ENCODE measurements around the gene TSPOAP1. TPM values are rescaled to one million over a fixed set of nuclear protein-coding genes. Genes with fewer than 3 reads are reported as not detected.

The TSPOAP1 gene
- total and polyA plus RNA-seq, 2 experiments from 2014 or later, result 15.4 to 19.0 TPM

- Histone ChIP-seq H3K79me2 (no peaks in the 10 kb centered on the region), H3K9me3 (ENCODE audit: low read depth) (no peaks in the 10 kb centered on the region), H3K27me3 (no peaks in the 10 kb centered on the region), H3K4me3 (no peak overlapping the region), H3K9me2 (replicated peaks; ENCODE audit: insufficient read depth) (no peaks in the 10 kb centered on the region), H4K20me1 (ENCODE audit: insufficient read depth, poor library complexity, severe bottlenecking) (no peaks in the 10 kb centered on the region), H3K36me3 (replicated peaks; ENCODE audit: insufficient read depth, low read depth) (no peaks in the 10 kb centered on the region), H3K4me1 (ENCODE audit: insufficient read depth) (no peaks in the 10 kb centered on the region), H3K27ac (no peak overlapping the region), H3K4me2 (no peak overlapping the region), H2AFZ (no peak overlapping the region)
- no peak for DNase-seq (ENCODE audit: low spot score)
- 92% methylated on average over 8 of the region's 9 CpGs for WGBS (ENCODE audit: low lambda C conversion rate, missing lambda C conversion rate)
- no peak for TF ChIP-seq EZH2phosphoT487 (IDR thresholded peaks at IDR 0.05; ENCODE audit: low read depth, severe bottlenecking, unreplicated experiment)
- TF ChIP-seq EZH2 (IDR thresholded peaks at IDR 0.05; ENCODE audit: borderline replicate concordance), result no peak
- no peak for TF ChIP-seq CTCF (IDR thresholded peaks at IDR 0.05; ENCODE audit: poor library complexity)
Observed at GRCh38 chr17:58302919-58303585, 25.5 kb downstream of the TSPOAP1 start.

DNA sequence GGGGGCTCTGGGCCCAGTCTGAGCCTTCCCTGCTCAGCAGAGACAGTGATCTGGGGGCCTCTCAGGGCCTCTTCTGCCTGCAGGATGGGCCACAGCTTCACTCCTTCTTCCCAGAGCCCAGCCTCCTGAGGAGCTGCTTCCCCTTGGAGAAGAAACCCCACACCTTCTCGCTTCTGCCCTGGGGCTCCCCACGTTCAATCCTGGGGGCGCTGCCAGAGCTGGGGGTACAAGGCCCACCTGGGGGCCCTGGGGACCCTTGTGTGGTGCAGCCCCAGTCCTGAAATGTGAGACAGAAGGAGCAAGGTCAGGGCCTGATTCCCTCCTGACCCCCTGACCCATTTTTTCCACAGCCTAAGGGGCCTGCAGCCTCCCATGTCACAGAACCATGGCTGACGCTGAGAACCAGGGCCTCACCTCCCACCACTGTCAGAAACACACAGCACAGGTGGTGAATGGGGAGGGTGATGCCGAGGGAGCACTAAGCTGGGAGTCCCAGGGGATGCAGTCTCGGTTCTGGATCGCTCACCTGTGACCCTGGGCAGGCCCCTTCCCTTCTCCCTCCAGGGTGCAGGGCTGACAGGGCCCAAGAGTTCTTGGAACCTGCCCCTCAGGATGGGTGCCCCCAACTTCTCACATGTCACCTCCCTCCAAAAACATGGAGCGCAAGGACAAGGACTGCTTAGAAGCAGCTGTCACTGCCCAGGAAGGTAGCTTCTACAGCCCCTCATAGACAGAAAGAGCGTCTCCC lies 26.2 kb downstream of the TSPOAP1 start:
- H3K27me3 ChIP-seq, result no peaks in the 10 kb centered on the region
- TF ChIP-seq CTCF (IDR thresholded peaks at IDR 0.05; ENCODE audit: poor library complexity), result no peak
- TF ChIP-seq EZH2phosphoT487 (IDR thresholded peaks at IDR 0.05; ENCODE audit: low read depth, severe bottlenecking, unreplicated experiment), result no peak
- TF ChIP-seq EZH2 (IDR thresholded peaks at IDR 0.05; ENCODE audit: borderline replicate concordance), result no peak
- H3K27ac ChIP-seq, result no peak overlapping the region
- no peak overlapping the region for H3K4me2 ChIP-seq
- no peaks in the 10 kb centered on the region for H3K4me1 ChIP-seq (ENCODE audit: insufficient read depth)
- H3K9me3 ChIP-seq (ENCODE audit: low read depth), result no peaks in the 10 kb centered on the region
- no peaks in the 10 kb centered on the region for H3K36me3 ChIP-seq (replicated peaks; ENCODE audit: insufficient read depth, low read depth)
- no peaks in the 10 kb centered on the region for H4K20me1 ChIP-seq (ENCODE audit: insufficient read depth, poor library complexity, severe bottlenecking)
- no peaks in the 10 kb centered on the region for H3K79me2 ChIP-seq
- no peak for DNase-seq (ENCODE audit: low spot score)
- no peaks in the 10 kb centered on the region for H3K9me2 ChIP-seq (replicated peaks; ENCODE audit: insufficient read depth)
- no peak overlapping the region for H3K4me3 ChIP-seq
- 95% methylated on average over 9 of the region's 9 CpGs for WGBS (ENCODE audit: low lambda C conversion rate, missing lambda C conversion rate)
- H2AFZ ChIP-seq, result no peak overlapping the region

DNA sequence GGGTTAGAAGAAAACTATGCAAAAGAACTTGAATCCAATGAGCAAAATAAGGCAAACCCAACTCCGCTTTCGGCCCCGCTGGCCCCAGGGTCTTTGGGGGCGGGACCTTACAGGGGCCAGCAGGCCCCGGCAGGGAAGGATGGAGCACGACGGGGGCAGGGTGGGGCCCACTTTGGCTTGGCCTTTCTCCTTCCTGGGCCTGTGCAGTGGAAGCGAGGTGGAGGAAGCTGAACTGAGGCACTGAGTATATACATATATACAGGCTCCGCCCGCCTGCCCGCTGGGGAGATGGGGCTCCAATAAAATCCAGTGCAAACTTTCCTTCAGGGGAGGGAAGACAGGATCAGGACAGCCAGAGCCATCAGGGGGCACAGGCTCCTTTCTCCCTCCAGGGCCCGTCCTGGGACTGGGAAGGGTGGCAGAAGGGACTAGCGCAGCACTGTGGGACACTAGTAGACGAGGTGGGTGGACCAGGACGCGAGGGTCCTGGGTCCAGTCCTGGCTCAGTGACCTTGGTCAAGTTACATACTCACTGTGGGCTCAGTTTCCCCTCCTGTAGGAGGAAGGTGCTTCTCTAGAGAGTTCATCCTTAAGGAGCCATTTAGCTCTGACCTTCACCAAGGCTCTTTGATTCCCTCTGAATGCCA lies 27.0 kb downstream of the TSPOAP1 start:
- Histone ChIP-seq H3K79me2 (no peaks in the 10 kb centered on the region), H3K4me2 (no peak overlapping the region), H3K27ac (no peak overlapping the region), H4K20me1 (ENCODE audit: insufficient read depth, poor library complexity, severe bottlenecking) (no peaks in the 10 kb centered on the region), H3K27me3 (no peaks in the 10 kb centered on the region), H3K9me3 (ENCODE audit: low read depth) (no peaks in the 10 kb centered on the region), H3K36me3 (replicated peaks; ENCODE audit: insufficient read depth, low read depth) (no peaks in the 10 kb centered on the region), H3K9me2 (replicated peaks; ENCODE audit: insufficient read depth) (no peaks in the 10 kb centered on the region), H3K4me1 (ENCODE audit: insufficient read depth) (no peaks in the 10 kb centered on the region), H2AFZ (no peak overlapping the region), H3K4me3 (no peak overlapping the region)
- no peak for DNase-seq (ENCODE audit: low spot score)
- whole genome bisulfite sequencing (ENCODE audit: low lambda C conversion rate, missing lambda C conversion rate), result 88% methylated on average over 16 of the region's 16 CpGs
- TF ChIP-seq EZH2phosphoT487 (IDR thresholded peaks at IDR 0.05; ENCODE audit: low read depth, severe bottlenecking, unreplicated experiment) (no peak), CTCF (IDR thresholded peaks at IDR 0.05; ENCODE audit: poor library complexity) (no peak), EZH2 (IDR thresholded peaks at IDR 0.05; ENCODE audit: borderline replicate concordance) (no peak)

All from hepatocyte (in vitro differentiated cells).